ENCODE measurements around the gene CELF2. TPM values are rescaled to one million over a fixed set of nuclear protein-coding genes. Genes with fewer than 3 reads are reported as not detected.
A peak's percentile ranks its signal among the peaks of the same experiment; 100 is the strongest.

Gene CELF2
- polyA plus RNA-seq, 1 donor from 2014 or later, result 55.5 TPM

DNA sequence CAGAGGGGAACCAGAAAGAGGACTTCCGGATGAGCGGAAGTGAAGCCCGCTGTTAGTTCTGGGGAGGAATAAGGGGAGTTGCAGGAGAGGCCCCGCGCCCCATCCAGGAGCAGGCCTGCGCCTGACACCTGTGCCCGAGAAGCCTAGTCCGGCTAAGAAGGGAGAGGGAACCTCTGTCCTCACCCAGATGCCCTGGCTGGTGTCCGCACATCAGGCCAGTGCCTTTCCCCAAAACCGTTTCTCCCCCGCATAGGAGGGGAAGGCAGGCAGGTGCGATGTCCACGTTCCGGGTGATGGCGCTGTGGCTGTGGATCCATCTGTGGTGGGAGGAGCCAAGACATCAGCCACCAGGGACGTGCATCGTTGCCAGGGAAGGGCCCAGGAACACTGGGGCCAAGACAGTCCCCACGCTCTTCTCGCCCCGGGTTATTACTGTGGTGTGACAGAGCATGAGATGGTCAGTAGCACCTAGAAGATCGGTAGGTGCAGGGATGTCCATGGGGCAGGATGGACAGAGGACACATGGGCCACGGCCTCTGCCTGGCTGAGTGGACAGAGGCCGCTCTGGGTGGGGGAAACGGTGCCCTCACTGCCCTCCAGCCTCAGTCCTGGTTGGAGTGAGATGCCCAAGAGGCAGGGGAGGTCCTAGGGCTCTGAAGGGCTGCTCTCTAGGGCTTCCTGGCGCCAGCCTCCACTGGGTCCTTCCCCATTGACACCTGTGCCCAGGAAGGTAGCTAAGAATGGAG, 262.7 kb downstream of the CELF2 start:
- peaks cover 7% of the 10 kb centered on the region for H3K36me3 ChIP-seq (ENCODE audit: insufficient read depth, low read length)
- no peak overlapping the region for H2AFZ ChIP-seq (ENCODE audit: low read depth, low read length)
- no peak overlapping the region for H3K4me2 ChIP-seq (ENCODE audit: low read length)
- no peak overlapping the region for H3K4me3 ChIP-seq (ENCODE audit: low read length)
- H3F3A ChIP-seq (ENCODE audit: insufficient read depth, low read length, poor library complexity, severe bottlenecking), result no peaks in the 10 kb centered on the region
- TF ChIP-seq POLR2AphosphoS5 (IDR thresholded peaks at IDR 0.05), result peak; percentile 14
- TF ChIP-seq REST (IDR thresholded peaks at IDR 0.05; ENCODE audit: borderline replicate concordance), result no peak
- TF ChIP-seq MXI1 (conservative IDR thresholded peaks at IDR 0.05; ENCODE audit: poor library complexity, severe bottlenecking), result no peak
- no peak for TF ChIP-seq SMC3 (conservative IDR thresholded peaks at IDR 0.05; ENCODE audit: poor library complexity)
- TF ChIP-seq EZH2 (IDR thresholded peaks at IDR 0.05; ENCODE audit: borderline replicate concordance, insufficient read depth, low read length, poor library complexity, severe bottlenecking), result no peak
- TF ChIP-seq TAF1 (IDR thresholded peaks at IDR 0.05; ENCODE audit: low read depth), result no peak
- TF ChIP-seq RAD21 (conservative IDR thresholded peaks at IDR 0.05), result no peak
- TF ChIP-seq EP300 (conservative IDR thresholded peaks at IDR 0.05; ENCODE audit: poor library complexity, severe bottlenecking), result no peak
- TF ChIP-seq, protein P1, sequence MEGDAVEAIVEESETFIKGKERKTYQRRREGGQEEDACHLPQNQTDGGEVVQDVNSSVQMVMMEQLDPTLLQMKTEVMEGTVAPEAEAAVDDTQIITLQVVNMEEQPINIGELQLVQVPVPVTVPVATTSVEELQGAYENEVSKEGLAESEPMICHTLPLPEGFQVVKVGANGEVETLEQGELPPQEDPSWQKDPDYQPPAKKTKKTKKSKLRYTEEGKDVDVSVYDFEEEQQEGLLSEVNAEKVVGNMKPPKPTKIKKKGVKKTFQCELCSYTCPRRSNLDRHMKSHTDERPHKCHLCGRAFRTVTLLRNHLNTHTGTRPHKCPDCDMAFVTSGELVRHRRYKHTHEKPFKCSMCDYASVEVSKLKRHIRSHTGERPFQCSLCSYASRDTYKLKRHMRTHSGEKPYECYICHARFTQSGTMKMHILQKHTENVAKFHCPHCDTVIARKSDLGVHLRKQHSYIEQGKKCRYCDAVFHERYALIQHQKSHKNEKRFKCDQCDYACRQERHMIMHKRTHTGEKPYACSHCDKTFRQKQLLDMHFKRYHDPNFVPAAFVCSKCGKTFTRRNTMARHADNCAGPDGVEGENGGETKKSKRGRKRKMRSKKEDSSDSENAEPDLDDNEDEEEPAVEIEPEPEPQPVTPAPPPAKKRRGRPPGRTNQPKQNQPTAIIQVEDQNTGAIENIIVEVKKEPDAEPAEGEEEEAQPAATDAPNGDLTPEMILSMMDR (IDR thresholded peaks at IDR 0.05; ENCODE audit: poor library complexity, severe bottlenecking), result no peak
- H3K27me3 ChIP-seq (ENCODE audit: insufficient read depth, low read depth, low read length), result no peaks in the 10 kb centered on the region
- H3K9me2 ChIP-seq (ENCODE audit: insufficient read depth, low read length), result no peaks in the 10 kb centered on the region
- no peaks in the 10 kb centered on the region for H3K9me3 ChIP-seq (ENCODE audit: low read length)
- H3K27ac ChIP-seq (ENCODE audit: low read length), result no peak overlapping the region
- no peaks in the 10 kb centered on the region for H4K20me1 ChIP-seq (ENCODE audit: insufficient read depth)
- no peaks in the 10 kb centered on the region for H3K79me2 ChIP-seq (replicated peaks; ENCODE audit: insufficient read depth, low read length)
- H3K9ac ChIP-seq (ENCODE audit: low read length), result no peak overlapping the region

GRCh38 chr10:11282156-11282555, 264.5 kb downstream of the CELF2 start:
- Histone ChIP-seq H3K4me2 (ENCODE audit: low read length) (no peak overlapping the region), H4K20me1 (ENCODE audit: insufficient read depth) (no peaks in the 10 kb centered on the region), H3K27me3 (ENCODE audit: insufficient read depth, low read depth, low read length) (no peaks in the 10 kb centered on the region), H3K9me2 (ENCODE audit: insufficient read depth, low read length) (no peaks in the 10 kb centered on the region), H2AFZ (ENCODE audit: low read depth, low read length) (no peak overlapping the region), H3F3A (ENCODE audit: insufficient read depth, low read length, poor library complexity, severe bottlenecking) (no peaks in the 10 kb centered on the region), H3K79me2 (replicated peaks; ENCODE audit: insufficient read depth, low read length) (no peaks in the 10 kb centered on the region), H3K9me3 (ENCODE audit: low read length) (no peaks in the 10 kb centered on the region), H3K36me3 (ENCODE audit: insufficient read depth, low read length) (peaks cover 10% of the 10 kb centered on the region), H3K27ac (ENCODE audit: low read length) (no peak overlapping the region), H3K4me3 (ENCODE audit: low read length) (no peak overlapping the region), H3K9ac (ENCODE audit: low read length) (no peak overlapping the region)
- TF ChIP-seq POLR2AphosphoS5 (IDR thresholded peaks at IDR 0.05) (no peak), TAF1 (IDR thresholded peaks at IDR 0.05; ENCODE audit: low read depth) (no peak), SMC3 (conservative IDR thresholded peaks at IDR 0.05; ENCODE audit: poor library complexity) (no peak)
- TF ChIP-seq, protein P1 (IDR thresholded peaks at IDR 0.05; ENCODE audit: poor library complexity, severe bottlenecking), result no peak
